Smooth muscle cell of the coronary artery (primary cell): Measurements from ENCODE around the gene CD6. TPM values are rescaled to one million over a fixed set of nuclear protein-coding genes. Genes with fewer than 3 reads are reported as not detected.

Experiments
- total RNA-seq: library from RNA; depleted of rRNA; stranded (reverse); fragments of >200 nt; gene quantifications from 2 replicates; pipeline ENCODE4 v1.2.3, GENCODE V29; 2014; ENCODE audit warnings: low replicate concordance

CD6 gene
- not detected in 2 replicates for total RNA-seq

GRCh38 chr11:60971520-60971919 lies at the start of gene CD6:
TSS of gene CD6 (plus strand) at chr11:60971680. CDS start at chr11:60971866, 186 bp downstream.

GRCh38 chr11:60924110-60924905 lies 47.2 kb upstream of the CD6 start, which contains the start of gene TMEM132A:
TSS of gene TMEM132A (plus strand) at chr11:60924460. CDS start at chr11:60924634, 174 bp downstream.

GRCh38 chr11:60951904-60952741 lies 19.4 kb upstream of the CD6 start, which contains the start of gene SLC15A3:
TSS of gene SLC15A3 (minus strand) at chr11:60952176. CDS start at chr11:60951551, 625 bp downstream.

Other genes starting within 250 kb of the CD6 start
- gene MS4A18, start 247.0 kb upstream of the CD6 start, total RNA-seq, result not detected in 2 replicates
- gene MS4A15, start 214.8 kb upstream of the CD6 start, total RNA-seq, result not detected in 2 replicates
- not detected in 2 replicates for gene MS4A10, start 186.3 kb upstream of the CD6 start, total RNA-seq
- 0.82 and 7.4 TPM in 2 replicates for gene CCDC86, start 129.6 kb upstream of the CD6 start, total RNA-seq
- gene PTGDR2, start 115.7 kb upstream of the CD6 start, total RNA-seq, result 0.12 TPM in 1 of 2 replicates, not detected in the other
- 0.12 TPM in 1 of 2 replicates, not detected in the other for gene ZP1, start 104.1 kb upstream of the CD6 start, total RNA-seq
- gene PRPF19, start 65.1 kb upstream of the CD6 start, total RNA-seq, result 28.4 and 36.8 TPM in 2 replicates
- gene TMEM109, start 57.5 kb upstream of the CD6 start, total RNA-seq, result 20.7 and 25.2 TPM in 2 replicates
- 7.5 and 44.6 TPM in 2 replicates for gene TMEM132A, start 47.2 kb upstream of the CD6 start, total RNA-seq
- gene SLC15A3, start 19.5 kb upstream of the CD6 start, total RNA-seq, result 8.8 and 34.5 TPM in 2 replicates
- not detected in 2 replicates for gene CD5, start 130.8 kb downstream of the CD6 start, total RNA-seq
- 4.2 and 4.8 TPM in 2 replicates for gene VPS37C, start 189.7 kb downstream of the CD6 start, total RNA-seq
- gene PGA3, start 231.8 kb downstream of the CD6 start, total RNA-seq, result 2.8 TPM in 1 of 2 replicates, not detected in the other